ENCODE results near the gene GRIK3.

GRCh38 chr1:36920371-36920770 lies 113.9 kb downstream of the GRIK3 start:
- no peak for TF ChIP-seq EZH2phosphoT487 (IDR thresholded peaks at IDR 0.05; ENCODE audit: borderline replicate concordance)
- TF ChIP-seq, protein P1, sequence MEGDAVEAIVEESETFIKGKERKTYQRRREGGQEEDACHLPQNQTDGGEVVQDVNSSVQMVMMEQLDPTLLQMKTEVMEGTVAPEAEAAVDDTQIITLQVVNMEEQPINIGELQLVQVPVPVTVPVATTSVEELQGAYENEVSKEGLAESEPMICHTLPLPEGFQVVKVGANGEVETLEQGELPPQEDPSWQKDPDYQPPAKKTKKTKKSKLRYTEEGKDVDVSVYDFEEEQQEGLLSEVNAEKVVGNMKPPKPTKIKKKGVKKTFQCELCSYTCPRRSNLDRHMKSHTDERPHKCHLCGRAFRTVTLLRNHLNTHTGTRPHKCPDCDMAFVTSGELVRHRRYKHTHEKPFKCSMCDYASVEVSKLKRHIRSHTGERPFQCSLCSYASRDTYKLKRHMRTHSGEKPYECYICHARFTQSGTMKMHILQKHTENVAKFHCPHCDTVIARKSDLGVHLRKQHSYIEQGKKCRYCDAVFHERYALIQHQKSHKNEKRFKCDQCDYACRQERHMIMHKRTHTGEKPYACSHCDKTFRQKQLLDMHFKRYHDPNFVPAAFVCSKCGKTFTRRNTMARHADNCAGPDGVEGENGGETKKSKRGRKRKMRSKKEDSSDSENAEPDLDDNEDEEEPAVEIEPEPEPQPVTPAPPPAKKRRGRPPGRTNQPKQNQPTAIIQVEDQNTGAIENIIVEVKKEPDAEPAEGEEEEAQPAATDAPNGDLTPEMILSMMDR (conservative IDR thresholded peaks at IDR 0.05; ENCODE audit: low read length): no peak

All from Loucy (cell line).